GM18498 (cell line): ENCODE measurements around the gene UBA1.

Source experiments
- ATAC-seq: cut with Tn5 transposase; IDR thresholded peaks from one replicate; pipeline ENCODE4 v1.9.1; 2021; ENCODE audit warnings: mild to moderate bottlenecking, moderate library complexity; ENCODE audit not compliant: unreplicated experiment

Gene UBA1

GRCh38 chrX:47210661-47211425, 17.2 kb downstream of the UBA1 start:
- ATAC-seq: no peak

GRCh38 chrX:47212381-47213293, 19.0 kb downstream of the UBA1 start:
- ATAC-seq: no peak

GRCh38 chrX:47214435-47215077, 20.9 kb downstream of the UBA1 start:
- no peak for ATAC-seq

GRCh38 chrX:47215291-47215900, 21.8 kb downstream of the UBA1 start:
- no peak for ATAC-seq

- ATAC-seq: no peak
Observed at GRCh38 chrX:47216393-47216925, 22.8 kb downstream of the UBA1 start.

GRCh38 chrX:47217121-47217851, 23.7 kb downstream of the UBA1 start:
- no peak for ATAC-seq

GRCh38 chrX:47217852-47218279, 24.2 kb downstream of the UBA1 start:
- peak; percentile 84 for ATAC-seq

- ATAC-seq: peak; percentile 43
Observed at GRCh38 chrX:47218280-47218919, 24.8 kb downstream of the UBA1 start, which contains the start of gene CDK16. Gene CDK16 (plus strand): TSS chrX:47218681. CDS start chrX:47223558, 4,877 bp downstream.

GRCh38 chrX:47218920-47219815, 25.5 kb downstream of the UBA1 start:
- no peak for ATAC-seq

- no peak for ATAC-seq
Observed at GRCh38 chrX:47221756-47222155, 28.1 kb downstream of the UBA1 start.

- no peak for ATAC-seq
Observed at GRCh38 chrX:47222751-47223350, 29.2 kb downstream of the UBA1 start.

GRCh38 chrX:47223476-47224250, 30.0 kb downstream of the UBA1 start:
- ATAC-seq: no peak

- no peak for ATAC-seq
Observed at GRCh38 chrX:47224266-47224895, 30.8 kb downstream of the UBA1 start.

- ATAC-seq: no peak
Observed at GRCh38 chrX:47224896-47225290, 31.3 kb downstream of the UBA1 start.

- no peak for ATAC-seq
Observed at GRCh38 chrX:47226071-47226470, 32.4 kb downstream of the UBA1 start.

- ATAC-seq: no peak
Observed at GRCh38 chrX:47226531-47227333, 33.1 kb downstream of the UBA1 start.
